PC-3 (cell line): ENCODE results near the gene ZRANB1. TPM values are rescaled to one million over a fixed set of nuclear protein-coding genes. Genes with fewer than 3 reads are reported as not detected.

Experiments
- ATAC-seq: fragments of 200-7000 bp; cut with Tn5 transposase; 2 replicates; pipeline ENCODE4 v1.9.1; 2020; ENCODE audit warnings: mild to moderate bottlenecking, moderate library complexity
- BruUV-seq: library from RNA; stranded (reverse); fragments of 400-500 nt; replicated peaks from 2 replicates; lab custom pipeline; 2021; lab: Mats Ljungman, UMichigan
- CTCF ChIA-PET: fragments of 300-600 bp; sonication (Branson Sonifier 250); formaldehyde crosslinking; loops from one replicate; lab custom pipeline; 2022; ENCODE audit warnings: antibody characterized with exemption; lab: Charles Lee
- POLR2A ChIA-PET: fragments of 300-600 bp; sonication (Branson Sonifier 250); formaldehyde crosslinking; loops from one replicate; lab custom pipeline; 2022; ENCODE audit warnings: antibody characterized with exemption; ENCODE audit not compliant: unreplicated experiment; lab: Charles Lee
- DNase-seq: peaks from one replicate; pipeline ENCODE4 v3.0.0-alpha.2; 2015
- H2AFZ ChIP-seq: fragments of 300-600 bp; sonication (generic); 2 replicates; pipeline ENCODE4 v1.6.0; 2016; ENCODE audit warnings: antibody characterized with exemption, low read length
- H3F3A ChIP-seq: fragments of 300-600 bp; sonication (generic); one replicate; pipeline ENCODE4 v1.6.0; 2017; ENCODE audit warnings: antibody characterized with exemption, low read length, control low read depth, mild to moderate bottlenecking; ENCODE audit not compliant: unreplicated experiment
- H3K27ac ChIP-seq: fragments of 300-600 bp; sonication (generic); 2 replicates; pipeline ENCODE4 v1.5.1; 2016; ENCODE audit warnings: mild to moderate bottlenecking, low read length
- H3K27me3 ChIP-seq: fragments of 300-600 bp; sonication (generic); 2 replicates; pipeline ENCODE4 v1.6.1; 2016; ENCODE audit warnings: low read length, mixed read lengths
- H3K36me3 ChIP-seq: fragments of 300-600 bp; sonication (generic); 2 replicates; pipeline ENCODE4 v1.6.1; 2016; ENCODE audit warnings: low read depth, mixed run types, low read length, mixed read lengths
- H3K4me1 ChIP-seq: fragments of 300-600 bp; sonication (generic); 2 replicates; pipeline ENCODE4 v1.5.1; 2016; ENCODE audit warnings: low read length; ENCODE audit not compliant: insufficient read depth
- H3K4me2 ChIP-seq: fragments of 300-600 bp; sonication (generic); 2 replicates; pipeline ENCODE4 v1.6.0; 2016; ENCODE audit warnings: low read length
- H3K4me3 ChIP-seq: fragments of 300-600 bp; sonication (generic); 2 replicates; pipeline ENCODE4 v1.5.1; 2016; ENCODE audit warnings: mild to moderate bottlenecking, low read length, mixed read lengths
- H3K79me2 ChIP-seq: fragments of 300-600 bp; sonication (generic); 2 replicates; pipeline ENCODE4 v1.6.1; 2017; ENCODE audit warnings: low read length, mixed read lengths
- H3K9ac ChIP-seq: fragments of 300-600 bp; sonication (generic); 2 replicates; pipeline ENCODE4 v1.6.0; 2016; ENCODE audit warnings: mild to moderate bottlenecking, low read length
- H3K9me2 ChIP-seq: fragments of 300-600 bp; sonication (generic); replicated peaks from 2 replicates; pipeline ENCODE4 v1.6.1; 2016; ENCODE audit warnings: mixed run types, low read length, mixed read lengths
- H3K9me3 ChIP-seq: fragments of 300-600 bp; sonication (generic); 2 replicates; pipeline ENCODE4 v1.6.1; 2016; ENCODE audit warnings: low read length, mixed read lengths
- H4K20me1 ChIP-seq: fragments of 300-600 bp; sonication (generic); 2 replicates; pipeline ENCODE4 v1.6.1; 2016; ENCODE audit warnings: low read length, mixed read lengths
- CTCF ChIP-seq: fragments of 300-600 bp; sonication (generic); conservative IDR thresholded peaks from 2 replicates; pipeline ENCODE4 v1.5.1; 2017; ENCODE audit warnings: antibody characterized with exemption, low read depth, mild to moderate bottlenecking, low read length
- EZH2 ChIP-seq: fragments of 300-600 bp; sonication (generic); IDR thresholded peaks from one replicate; pipeline ENCODE4 v1.6.1; 2017; ENCODE audit warnings: antibody characterized with exemption, mild to moderate bottlenecking, low read length; ENCODE audit not compliant: unreplicated experiment
- EZH2phosphoT487 ChIP-seq: fragments of 300-600 bp; sonication (generic); IDR thresholded peaks from 2 replicates; pipeline ENCODE4 v1.6.1; 2018; ENCODE audit warnings: mild to moderate bottlenecking, antibody characterized with exemption, low read length, borderline replicate concordance
- intact Hi-C: fragments of 100-400 bp; cut with micrococcal nuclease; formaldehyde crosslinking; loops from 2 replicates; pipeline ENCODE4 v1.9.0; 2023
- total RNA-seq: library from RNA; depleted of rRNA; stranded (reverse); fragments of >200 nt; gene quantifications from 2 replicates; pipeline ENCODE4 v1.2.3, GENCODE V29; 2014

The ZRANB1 gene
- total RNA-seq, 1 experiment from 2014 or later: 12.8 TPM

- CTCF ChIA-PET: no interaction called here
- no peaks in the 10 kb centered on the region for H3K27me3 ChIP-seq
- H3K4me3 ChIP-seq: no peak overlapping the region
- H3K27ac ChIP-seq: no peak overlapping the region
- no peaks in the 10 kb centered on the region for H3K9me3 ChIP-seq
- POLR2A ChIA-PET: interaction anchor here (0.7 kb wide), 1 partner anchor 194 kb away, joined by 53 read pairs; no protein-coding TSS in a partner anchor
- BruUV-seq: no TSS peak
- H3K9me2 ChIP-seq: no peaks in the 10 kb centered on the region
- intact Hi-C loops: no loop called here
- no peaks in the 10 kb centered on the region for H4K20me1 ChIP-seq
- no peak for ATAC-seq
- 0 out of 2 replicates have a peak, but pooled peaks cover 5% of the 10 kb centered on the region for H3K79me2 ChIP-seq
- TF ChIP-seq EZH2 (no peak), CTCF (no peak), EZH2phosphoT487 (no peak)
- H2AFZ ChIP-seq: no peak overlapping the region
- no peaks in the 10 kb centered on the region for H3F3A ChIP-seq
- no peak overlapping the region for H3K4me2 ChIP-seq
- no peak for DNase-seq
- no peaks in the 10 kb centered on the region for H3K4me1 ChIP-seq
- H3K9ac ChIP-seq: no peak overlapping the region
- H3K36me3 ChIP-seq: peaks cover 8% of the 10 kb centered on the region
These were observed 35.2 kb downstream of the ZRANB1 start for GRCh38 chr10:124977161-124977560.

GRCh38 chr10:124977648-124978375, 35.9 kb downstream of the ZRANB1 start:
- Histone ChIP-seq H3K9me3 (no peaks in the 10 kb centered on the region), H4K20me1 (no peaks in the 10 kb centered on the region), H3K4me2 (no peak overlapping the region), H3K9ac (no peak overlapping the region), H3K36me3 (peaks cover 8% of the 10 kb centered on the region), H3K4me1 (no peaks in the 10 kb centered on the region), H3F3A (no peaks in the 10 kb centered on the region), H3K79me2 (no peaks in the 10 kb centered on the region), H3K9me2 (no peaks in the 10 kb centered on the region), H3K4me3 (no peak overlapping the region), H3K27me3 (no peaks in the 10 kb centered on the region), H3K27ac (no peak overlapping the region), H2AFZ (no peak overlapping the region)
- intact Hi-C loops: no loop called here
- ATAC-seq (no peak), DNase-seq (no peak)
- TF ChIP-seq CTCF: no peak
- no peak for TF ChIP-seq EZH2
- no peak for TF ChIP-seq EZH2phosphoT487
- ChIA-PET CTCF (interaction anchor here (0.6 kb wide), 1 partner anchor 42 kb away, joined by 12 read pairs; no protein-coding TSS in a partner anchor), POLR2A (interaction anchor here (0.7 kb wide), 1 partner anchor 194 kb away, joined by 53 read pairs; no protein-coding TSS in a partner anchor)
- no TSS peak for BruUV-seq

GRCh38 chr10:124978376-124978725, 36.4 kb downstream of the ZRANB1 start:
- DNase-seq (no peak), ATAC-seq (no peak)
- Histone ChIP-seq H3K79me2 (no peaks in the 10 kb centered on the region), H3K9me3 (no peaks in the 10 kb centered on the region), H3K4me2 (no peak overlapping the region), H3K27me3 (no peaks in the 10 kb centered on the region), H3K36me3 (peaks cover 8% of the 10 kb centered on the region), H2AFZ (no peak overlapping the region), H3K27ac (no peak overlapping the region), H3K9me2 (no peaks in the 10 kb centered on the region), H4K20me1 (no peaks in the 10 kb centered on the region), H3K9ac (no peak overlapping the region), H3K4me3 (no peak overlapping the region), H3F3A (no peaks in the 10 kb centered on the region), H3K4me1 (no peaks in the 10 kb centered on the region)
- intact Hi-C loops: no loop called here
- no TSS peak for BruUV-seq
- ChIA-PET CTCF (interaction anchor here (0.6 kb wide), 1 partner anchor 42 kb away, joined by 12 read pairs; no protein-coding TSS in a partner anchor), POLR2A (no interaction called here)
- no peak for TF ChIP-seq CTCF
